ENCODE measurements around the gene CYSLTR1. TPM values are rescaled to one million over a fixed set of nuclear protein-coding genes. Genes with fewer than 3 reads are reported as not detected.

The CYSLTR1 gene
- polyA plus RNA-seq, 2 of the 4 experiments (the other 2 are of a cell fraction): not detected

GRCh38 chrX:78329486-78329885, 2.1 kb upstream of the CYSLTR1 start:
- FAIRE-seq: no peak
- 0% methylated on average over 4 of the region's 4 CpGs for WGBS (ENCODE audit: missing lambda C conversion rate)
- Histone ChIP-seq H3K4me3 (no peak overlapping the region), H3K4me2 (no peak overlapping the region), H3K9me3 (no peaks in the 10 kb centered on the region), H3K27ac (no peak overlapping the region), H3K4me1 (no peaks in the 10 kb centered on the region)
- CTCF ChIA-PET: interaction anchor here (0.8 kb wide), 1 partner anchor 18 kb away, joined by 4 read pairs; no protein-coding TSS in a partner anchor
- DNase-seq (ENCODE audit: low read depth in 1 of 2, low spot score in 1 of 2): no peak
- POLR2A ChIA-PET: no interaction called here
- ATAC-seq: no peak
- no peak for TF ChIP-seq FOSL2 (IDR thresholded peaks at IDR 0.05)
- no peak for TF ChIP-seq FOSL2 (CRISPR knock-in tag; IDR thresholded peaks at IDR 0.05)
- no peak for TF ChIP-seq BCL3 (IDR thresholded peaks at IDR 0.05)
- no peak for TF ChIP-seq NPAS2 (CRISPR knock-in tag; IDR thresholded peaks at IDR 0.05; ENCODE audit: borderline replicate concordance)
- no peak for TF ChIP-seq CHD4 (IDR thresholded peaks at IDR 0.05; ENCODE audit: borderline replicate concordance)

DNA sequence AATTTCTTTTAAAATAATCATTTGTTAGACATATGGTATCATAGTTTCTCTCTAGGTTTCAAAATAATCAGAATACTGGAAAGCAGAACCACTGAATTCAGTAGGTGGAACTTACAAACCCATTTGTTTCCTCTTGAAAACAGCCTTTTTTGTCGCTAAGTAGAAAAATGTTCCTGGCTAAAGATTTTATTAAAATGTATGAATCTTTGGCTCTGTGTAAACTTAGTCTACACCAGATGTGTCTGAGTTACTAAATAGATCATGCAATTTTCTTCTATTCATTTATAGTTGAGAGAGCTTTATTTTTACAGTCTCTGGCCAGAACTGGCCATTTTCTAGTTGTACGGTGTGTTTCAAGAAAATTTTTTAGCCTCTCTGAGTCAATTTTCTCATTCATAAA, 1.0 kb downstream of the CYSLTR1 start:
- Histone ChIP-seq H3K9me3 (no peaks in the 10 kb centered on the region), H3K4me3 (no peak overlapping the region), H3K27ac (no peak overlapping the region), H3K4me2 (no peak overlapping the region), H3K4me1 (no peaks in the 10 kb centered on the region)
- FAIRE-seq: peak; percentile 18
- TF ChIP-seq JUN (IDR thresholded peaks at IDR 0.05): no peak
- no peak for TF ChIP-seq ZC3H11A (IDR thresholded peaks at IDR 0.05)
- TF ChIP-seq CHD2 (IDR thresholded peaks at IDR 0.05; ENCODE audit: low read length, partially characterized antibody): no peak
- TF ChIP-seq MAFK (IDR thresholded peaks at IDR 0.05; ENCODE audit: partially characterized antibody): no peak
- TF ChIP-seq, protein P1, sequence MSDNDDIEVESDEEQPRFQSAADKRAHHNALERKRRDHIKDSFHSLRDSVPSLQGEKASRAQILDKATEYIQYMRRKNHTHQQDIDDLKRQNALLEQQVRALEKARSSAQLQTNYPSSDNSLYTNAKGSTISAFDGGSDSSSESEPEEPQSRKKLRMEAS (IDR thresholded peaks at IDR 0.05): no peak
- no peak for TF ChIP-seq E2F6 (IDR thresholded peaks at IDR 0.05; ENCODE audit: borderline replicate concordance, low read depth)
- no peak for TF ChIP-seq BCL3 (IDR thresholded peaks at IDR 0.05)
- no peak for TF ChIP-seq NR3C1 (IDR thresholded peaks at IDR 0.05)
- no peak for TF ChIP-seq NPAS2 (CRISPR knock-in tag; IDR thresholded peaks at IDR 0.05; ENCODE audit: borderline replicate concordance)
- no peak for TF ChIP-seq FOSB (CRISPR knock-in tag; IDR thresholded peaks at IDR 0.05)
- TF ChIP-seq HDAC2 (IDR thresholded peaks at IDR 0.05): no peak
- TF ChIP-seq RAD21 (conservative IDR thresholded peaks at IDR 0.05 in 1 of 2, IDR thresholded peaks at IDR 0.05 in 1 of 2): no peak
- no peak for TF ChIP-seq HOXB5 (CRISPR knock-in tag; IDR thresholded peaks at IDR 0.05)
- TF ChIP-seq, protein P2, sequence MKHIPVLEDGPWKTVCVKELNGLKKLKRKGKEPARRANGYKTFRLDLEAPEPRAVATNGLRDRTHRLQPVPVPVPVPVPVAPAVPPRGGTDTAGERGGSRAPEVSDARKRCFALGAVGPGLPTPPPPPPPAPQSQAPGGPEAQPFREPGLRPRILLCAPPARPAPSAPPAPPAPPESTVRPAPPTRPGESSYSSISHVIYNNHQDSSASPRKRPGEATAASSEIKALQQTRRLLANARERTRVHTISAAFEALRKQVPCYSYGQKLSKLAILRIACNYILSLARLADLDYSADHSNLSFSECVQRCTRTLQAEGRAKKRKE (CRISPR knock-in tag; IDR thresholded peaks at IDR 0.05; ENCODE audit: low read depth): no peak
- TF ChIP-seq EHF (CRISPR knock-in tag; IDR thresholded peaks at IDR 0.05): no peak
- TF ChIP-seq, protein P3, sequence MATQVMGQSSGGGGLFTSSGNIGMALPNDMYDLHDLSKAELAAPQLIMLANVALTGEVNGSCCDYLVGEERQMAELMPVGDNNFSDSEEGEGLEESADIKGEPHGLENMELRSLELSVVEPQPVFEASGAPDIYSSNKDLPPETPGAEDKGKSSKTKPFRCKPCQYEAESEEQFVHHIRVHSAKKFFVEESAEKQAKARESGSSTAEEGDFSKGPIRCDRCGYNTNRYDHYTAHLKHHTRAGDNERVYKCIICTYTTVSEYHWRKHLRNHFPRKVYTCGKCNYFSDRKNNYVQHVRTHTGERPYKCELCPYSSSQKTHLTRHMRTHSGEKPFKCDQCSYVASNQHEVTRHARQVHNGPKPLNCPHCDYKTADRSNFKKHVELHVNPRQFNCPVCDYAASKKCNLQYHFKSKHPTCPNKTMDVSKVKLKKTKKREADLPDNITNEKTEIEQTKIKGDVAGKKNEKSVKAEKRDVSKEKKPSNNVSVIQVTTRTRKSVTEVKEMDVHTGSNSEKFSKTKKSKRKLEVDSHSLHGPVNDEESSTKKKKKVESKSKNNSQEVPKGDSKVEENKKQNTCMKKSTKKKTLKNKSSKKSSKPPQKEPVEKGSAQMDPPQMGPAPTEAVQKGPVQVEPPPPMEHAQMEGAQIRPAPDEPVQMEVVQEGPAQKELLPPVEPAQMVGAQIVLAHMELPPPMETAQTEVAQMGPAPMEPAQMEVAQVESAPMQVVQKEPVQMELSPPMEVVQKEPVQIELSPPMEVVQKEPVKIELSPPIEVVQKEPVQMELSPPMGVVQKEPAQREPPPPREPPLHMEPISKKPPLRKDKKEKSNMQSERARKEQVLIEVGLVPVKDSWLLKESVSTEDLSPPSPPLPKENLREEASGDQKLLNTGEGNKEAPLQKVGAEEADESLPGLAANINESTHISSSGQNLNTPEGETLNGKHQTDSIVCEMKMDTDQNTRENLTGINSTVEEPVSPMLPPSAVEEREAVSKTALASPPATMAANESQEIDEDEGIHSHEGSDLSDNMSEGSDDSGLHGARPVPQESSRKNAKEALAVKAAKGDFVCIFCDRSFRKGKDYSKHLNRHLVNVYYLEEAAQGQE (IDR thresholded peaks at IDR 0.05): no peak
- TF ChIP-seq RNF2 (IDR thresholded peaks at IDR 0.05; ENCODE audit: borderline replicate concordance, low read depth): no peak
- TF ChIP-seq, protein P4, sequence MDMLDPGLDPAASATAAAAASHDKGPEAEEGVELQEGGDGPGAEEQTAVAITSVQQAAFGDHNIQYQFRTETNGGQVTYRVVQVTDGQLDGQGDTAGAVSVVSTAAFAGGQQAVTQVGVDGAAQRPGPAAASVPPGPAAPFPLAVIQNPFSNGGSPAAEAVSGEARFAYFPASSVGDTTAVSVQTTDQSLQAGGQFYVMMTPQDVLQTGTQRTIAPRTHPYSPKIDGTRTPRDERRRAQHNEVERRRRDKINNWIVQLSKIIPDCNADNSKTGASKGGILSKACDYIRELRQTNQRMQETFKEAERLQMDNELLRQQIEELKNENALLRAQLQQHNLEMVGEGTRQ (IDR thresholded peaks at IDR 0.05): no peak
- TF ChIP-seq CEBPB (IDR thresholded peaks at IDR 0.05): no peak
- DNase-seq (ENCODE audit: low read depth in 1 of 2, low spot score in 1 of 2): no peak
- no peak for ATAC-seq
- POLR2A ChIA-PET: no interaction called here
- WGBS (ENCODE audit: missing lambda C conversion rate): 50% methylated on average over 2 of the region's 2 CpGs
- CTCF ChIA-PET: no interaction called here

All from A549 (cell line).